Skeletal muscle satellite cell (primary cell): ENCODE measurements around the gene SNTB2. TPM values are rescaled to one million over a fixed set of nuclear protein-coding genes. Genes with fewer than 3 reads are reported as not detected.
"Not testable (repeated sequence)": the region's sequence is repeated elsewhere in the genome, so short reads cannot be mapped to it uniquely, and the experiment has no call there.

Experiments
- H3K27me3 ChIP-seq: 2 replicates; pipeline ENCODE4 v1.7.0; 2013; ENCODE audit warnings: low read length; ENCODE audit not compliant: control insufficient read depth, insufficient read depth
- H3K36me3 ChIP-seq: 2 replicates; pipeline ENCODE4 v1.7.0; 2013; ENCODE audit warnings: mild to moderate bottlenecking, control low read depth, low read length; ENCODE audit not compliant: insufficient read depth
- H3K4me1 ChIP-seq: 2 replicates; pipeline ENCODE4 v1.7.0; 2013; ENCODE audit warnings: low read length; ENCODE audit not compliant: control insufficient read depth, insufficient read depth
- H3K4me2 ChIP-seq: 2 replicates; pipeline ENCODE4 v1.7.0; 2013; ENCODE audit warnings: mild to moderate bottlenecking, low read length
- H3K4me3 ChIP-seq: 2 replicates; pipeline ENCODE4 v1.7.0; 2013; ENCODE audit warnings: low read length
- H3K9ac ChIP-seq: 2 replicates; pipeline ENCODE4 v1.7.0; 2013; ENCODE audit warnings: mild to moderate bottlenecking, low read depth, low read length, moderate library complexity
- H3K9me3 ChIP-seq: replicated peaks from 2 replicates; pipeline ENCODE4 v1.7.0; 2013; ENCODE audit warnings: mild to moderate bottlenecking, control low read depth, low read length
- total RNA-seq: library from RNA; depleted of rRNA; stranded (reverse); fragments of >200 nt; gene quantifications from 2 replicates; pipeline ENCODE4 v1.2.3, GENCODE V29; 2012; rRNA removed

SNTB2 gene
- total RNA-seq: 24.3 and 25.8 TPM in 2 replicates

GRCh38 chr16:69186642-69187445 lies at the start of gene SNTB2:
SNTB2 (plus strand) TSS chr16:69187164; CDS start chr16:69187167, 3 bp downstream.
- Histone ChIP-seq H3K4me3 (peak within 1 kb of the TSS; percentile 92), H3K4me2 (peak within 1 kb of the TSS; percentile 92), H3K36me3 (no peaks in the 10 kb centered on the region), H3K27me3 (no peaks in the 10 kb centered on the region), H3K9ac (peak within 1 kb of the TSS; percentile 83), H3K9me3 (no peaks in the 10 kb centered on the region), H3K4me1 (peaks cover 35% of the 10 kb centered on the region)

GRCh38 chr16:69138608-69139007 lies 48.4 kb upstream of the SNTB2 start:
- Histone ChIP-seq H3K36me3 (peaks cover 58% of the 10 kb centered on the region), H3K4me2 (no peak overlapping the region), H3K4me1 (peaks cover 8% of the 10 kb centered on the region), H3K9ac (no peak overlapping the region), H3K4me3 (no peak overlapping the region), H3K9me3 (no peaks in the 10 kb centered on the region), H3K27me3 (no peaks in the 10 kb centered on the region)

- H3K4me3 ChIP-seq, H3K9me3 ChIP-seq, H3K27me3 ChIP-seq, H3K4me2 ChIP-seq, H3K9ac ChIP-seq, H3K4me1 ChIP-seq: not testable (repeated sequence)
- peaks cover 63% of the 10 kb centered on the region for H3K36me3 ChIP-seq
These were observed 47.5 kb upstream of the SNTB2 start for GRCh38 chr16:69139464-69139863.

- peaks cover 66% of the 10 kb centered on the region for H3K36me3 ChIP-seq
- H3K27me3 ChIP-seq: no peaks in the 10 kb centered on the region
- H3K4me3 ChIP-seq: no peak overlapping the region
- no peaks in the 10 kb centered on the region for H3K9me3 ChIP-seq
- H3K9ac ChIP-seq: no peak overlapping the region
- no peak overlapping the region for H3K4me2 ChIP-seq
- H3K4me1 ChIP-seq: peaks cover 5% of the 10 kb centered on the region
These were observed 46.0 kb upstream of the SNTB2 start for GRCh38 chr16:69141014-69141413.

- no peak overlapping the region for H3K9ac ChIP-seq
- no peak overlapping the region for H3K4me3 ChIP-seq
- no peaks in the 10 kb centered on the region for H3K27me3 ChIP-seq
- no peak overlapping the region for H3K4me2 ChIP-seq
- peaks cover 5% of the 10 kb centered on the region for H3K4me1 ChIP-seq
- H3K9me3 ChIP-seq: no peaks in the 10 kb centered on the region
- H3K36me3 ChIP-seq: peaks cover 63% of the 10 kb centered on the region
These were observed 45.0 kb upstream of the SNTB2 start for GRCh38 chr16:69141936-69142335.

- Histone ChIP-seq H3K27me3 (no peaks in the 10 kb centered on the region), H3K9ac (no peak overlapping the region), H3K4me1 (peaks cover 5% of the 10 kb centered on the region), H3K9me3 (no peaks in the 10 kb centered on the region), H3K36me3 (peaks cover 53% of the 10 kb centered on the region), H3K4me3 (no peak overlapping the region), H3K4me2 (no peak overlapping the region)
These were observed 43.8 kb upstream of the SNTB2 start for GRCh38 chr16:69143116-69143515.

- Histone ChIP-seq H3K4me3 (no peak overlapping the region), H3K27me3 (no peaks in the 10 kb centered on the region), H3K9me3 (no peaks in the 10 kb centered on the region)
These were observed 41.3 kb upstream of the SNTB2 start for GRCh38 chr16:69145658-69146057.

GRCh38 chr16:69149621-69150020 lies 37.3 kb upstream of the SNTB2 start:
- H3K27me3 ChIP-seq, H3K9ac ChIP-seq, H3K4me3 ChIP-seq, H3K4me1 ChIP-seq, H3K4me2 ChIP-seq, H3K9me3 ChIP-seq: not testable (repeated sequence)
- H3K36me3 ChIP-seq: peaks cover 41% of the 10 kb centered on the region

More at GRCh38 chr16:69145658-69146057, 41.3 kb upstream of the SNTB2 start:
- H3K9ac ChIP-seq: no peak overlapping the region
- no peak overlapping the region for H3K4me2 ChIP-seq
- peaks cover 5% of the 10 kb centered on the region for H3K4me1 ChIP-seq
- peaks cover 40% of the 10 kb centered on the region for H3K36me3 ChIP-seq

GRCh38 chr16:69150146-69150865 lies 36.7 kb upstream of the SNTB2 start:
- Histone ChIP-seq H3K4me1 (peaks cover 5% of the 10 kb centered on the region), H3K4me3 (no peak overlapping the region), H3K9ac (no peak overlapping the region), H3K4me2 (no peak overlapping the region), H3K9me3 (no peaks in the 10 kb centered on the region), H3K27me3 (no peaks in the 10 kb centered on the region), H3K36me3 (peaks cover 46% of the 10 kb centered on the region)

- H3K36me3 ChIP-seq: peaks cover 77% of the 10 kb centered on the region
- no peaks in the 10 kb centered on the region for H3K27me3 ChIP-seq
- no peak overlapping the region for H3K9ac ChIP-seq
- H3K4me3 ChIP-seq: no peak overlapping the region
- no peaks in the 10 kb centered on the region for H3K9me3 ChIP-seq
- no peaks in the 10 kb centered on the region for H3K4me1 ChIP-seq
- H3K4me2 ChIP-seq: no peak overlapping the region
These were observed 29.8 kb upstream of the SNTB2 start for GRCh38 chr16:69157196-69157595.

- no peak overlapping the region for H3K4me2 ChIP-seq
- no peak overlapping the region for H3K9ac ChIP-seq
- no peak overlapping the region for H3K4me3 ChIP-seq
- H3K27me3 ChIP-seq: no peaks in the 10 kb centered on the region
- peaks cover 68% of the 10 kb centered on the region for H3K36me3 ChIP-seq
- H3K9me3 ChIP-seq: no peaks in the 10 kb centered on the region
- no peaks in the 10 kb centered on the region for H3K4me1 ChIP-seq
These were observed 26.8 kb upstream of the SNTB2 start for GRCh38 chr16:69160192-69160591.
